ENCODE data around the gene ZNF280C. TPM values are rescaled to one million over a fixed set of nuclear protein-coding genes. Genes with fewer than 3 reads are reported as not detected.

ZNF280C gene
- total and polyA plus RNA-seq, 4 donors, result 0.50 to 2.3 (median 1.00) TPM

DNA sequence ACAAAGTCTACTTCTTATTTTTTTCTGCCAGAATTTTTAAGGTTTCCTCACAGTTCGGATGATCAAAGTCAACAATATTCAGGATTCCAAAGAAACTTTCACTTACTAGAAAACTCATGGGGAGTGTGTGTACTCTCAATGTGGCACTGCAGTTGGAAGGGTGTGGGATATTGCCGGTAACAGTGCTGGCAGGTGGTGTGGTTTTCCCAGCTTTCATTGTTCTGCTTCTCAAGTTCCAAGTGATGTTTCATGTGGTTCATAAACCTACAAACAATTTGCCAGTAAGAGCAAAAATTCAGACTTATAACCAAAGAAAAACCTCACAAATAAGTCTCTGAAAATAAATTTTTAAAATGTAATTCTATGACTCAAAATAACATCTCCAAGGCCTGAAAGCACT lies 39.8 kb downstream of the ZNF280C start:
- TF ChIP-seq, protein P1, sequence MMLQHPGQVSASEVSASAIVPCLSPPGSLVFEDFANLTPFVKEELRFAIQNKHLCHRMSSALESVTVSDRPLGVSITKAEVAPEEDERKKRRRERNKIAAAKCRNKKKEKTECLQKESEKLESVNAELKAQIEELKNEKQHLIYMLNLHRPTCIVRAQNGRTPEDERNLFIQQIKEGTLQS (IDR thresholded peaks at IDR 0.05), result no peak
- TF ChIP-seq YY1 (IDR thresholded peaks at IDR 0.05), result no peak
- no peak for TF ChIP-seq NR2F2 (IDR thresholded peaks at IDR 0.05)
- TF ChIP-seq JUND (IDR thresholded peaks at IDR 0.05), result no peak
- TF ChIP-seq, protein P2, sequence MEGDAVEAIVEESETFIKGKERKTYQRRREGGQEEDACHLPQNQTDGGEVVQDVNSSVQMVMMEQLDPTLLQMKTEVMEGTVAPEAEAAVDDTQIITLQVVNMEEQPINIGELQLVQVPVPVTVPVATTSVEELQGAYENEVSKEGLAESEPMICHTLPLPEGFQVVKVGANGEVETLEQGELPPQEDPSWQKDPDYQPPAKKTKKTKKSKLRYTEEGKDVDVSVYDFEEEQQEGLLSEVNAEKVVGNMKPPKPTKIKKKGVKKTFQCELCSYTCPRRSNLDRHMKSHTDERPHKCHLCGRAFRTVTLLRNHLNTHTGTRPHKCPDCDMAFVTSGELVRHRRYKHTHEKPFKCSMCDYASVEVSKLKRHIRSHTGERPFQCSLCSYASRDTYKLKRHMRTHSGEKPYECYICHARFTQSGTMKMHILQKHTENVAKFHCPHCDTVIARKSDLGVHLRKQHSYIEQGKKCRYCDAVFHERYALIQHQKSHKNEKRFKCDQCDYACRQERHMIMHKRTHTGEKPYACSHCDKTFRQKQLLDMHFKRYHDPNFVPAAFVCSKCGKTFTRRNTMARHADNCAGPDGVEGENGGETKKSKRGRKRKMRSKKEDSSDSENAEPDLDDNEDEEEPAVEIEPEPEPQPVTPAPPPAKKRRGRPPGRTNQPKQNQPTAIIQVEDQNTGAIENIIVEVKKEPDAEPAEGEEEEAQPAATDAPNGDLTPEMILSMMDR (IDR thresholded peaks at IDR 0.05; ENCODE audit: low read depth, low read length, missing input control), result no peak
- TF ChIP-seq, protein P3, sequence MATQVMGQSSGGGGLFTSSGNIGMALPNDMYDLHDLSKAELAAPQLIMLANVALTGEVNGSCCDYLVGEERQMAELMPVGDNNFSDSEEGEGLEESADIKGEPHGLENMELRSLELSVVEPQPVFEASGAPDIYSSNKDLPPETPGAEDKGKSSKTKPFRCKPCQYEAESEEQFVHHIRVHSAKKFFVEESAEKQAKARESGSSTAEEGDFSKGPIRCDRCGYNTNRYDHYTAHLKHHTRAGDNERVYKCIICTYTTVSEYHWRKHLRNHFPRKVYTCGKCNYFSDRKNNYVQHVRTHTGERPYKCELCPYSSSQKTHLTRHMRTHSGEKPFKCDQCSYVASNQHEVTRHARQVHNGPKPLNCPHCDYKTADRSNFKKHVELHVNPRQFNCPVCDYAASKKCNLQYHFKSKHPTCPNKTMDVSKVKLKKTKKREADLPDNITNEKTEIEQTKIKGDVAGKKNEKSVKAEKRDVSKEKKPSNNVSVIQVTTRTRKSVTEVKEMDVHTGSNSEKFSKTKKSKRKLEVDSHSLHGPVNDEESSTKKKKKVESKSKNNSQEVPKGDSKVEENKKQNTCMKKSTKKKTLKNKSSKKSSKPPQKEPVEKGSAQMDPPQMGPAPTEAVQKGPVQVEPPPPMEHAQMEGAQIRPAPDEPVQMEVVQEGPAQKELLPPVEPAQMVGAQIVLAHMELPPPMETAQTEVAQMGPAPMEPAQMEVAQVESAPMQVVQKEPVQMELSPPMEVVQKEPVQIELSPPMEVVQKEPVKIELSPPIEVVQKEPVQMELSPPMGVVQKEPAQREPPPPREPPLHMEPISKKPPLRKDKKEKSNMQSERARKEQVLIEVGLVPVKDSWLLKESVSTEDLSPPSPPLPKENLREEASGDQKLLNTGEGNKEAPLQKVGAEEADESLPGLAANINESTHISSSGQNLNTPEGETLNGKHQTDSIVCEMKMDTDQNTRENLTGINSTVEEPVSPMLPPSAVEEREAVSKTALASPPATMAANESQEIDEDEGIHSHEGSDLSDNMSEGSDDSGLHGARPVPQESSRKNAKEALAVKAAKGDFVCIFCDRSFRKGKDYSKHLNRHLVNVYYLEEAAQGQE (IDR thresholded peaks at IDR 0.05), result no peak
- no peak for TF ChIP-seq EGR1 (IDR thresholded peaks at IDR 0.05; ENCODE audit: low read depth in 2 of 2)
- no peak for TF ChIP-seq HNF4G (IDR thresholded peaks at IDR 0.05)
- no peak for TF ChIP-seq RXRA (IDR thresholded peaks at IDR 0.05)
- no peak for TF ChIP-seq GABPA (IDR thresholded peaks at IDR 0.05 in 1 of 2, conservative IDR thresholded peaks at IDR 0.05 in 1 of 2)
- no peak for TF ChIP-seq FOXA2 (IDR thresholded peaks at IDR 0.05)
- TF ChIP-seq, protein P4, sequence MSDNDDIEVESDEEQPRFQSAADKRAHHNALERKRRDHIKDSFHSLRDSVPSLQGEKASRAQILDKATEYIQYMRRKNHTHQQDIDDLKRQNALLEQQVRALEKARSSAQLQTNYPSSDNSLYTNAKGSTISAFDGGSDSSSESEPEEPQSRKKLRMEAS (IDR thresholded peaks at IDR 0.05), result no peak
- no peak for TF ChIP-seq RAD21 (IDR thresholded peaks at IDR 0.05)
- no peak for TF ChIP-seq FOXA1 (IDR thresholded peaks at IDR 0.05)
- no peak for TF ChIP-seq SP1 (IDR thresholded peaks at IDR 0.05)
- TF ChIP-seq HNF4A (conservative IDR thresholded peaks at IDR 0.05), result no peak
- TF ChIP-seq, protein P5, sequence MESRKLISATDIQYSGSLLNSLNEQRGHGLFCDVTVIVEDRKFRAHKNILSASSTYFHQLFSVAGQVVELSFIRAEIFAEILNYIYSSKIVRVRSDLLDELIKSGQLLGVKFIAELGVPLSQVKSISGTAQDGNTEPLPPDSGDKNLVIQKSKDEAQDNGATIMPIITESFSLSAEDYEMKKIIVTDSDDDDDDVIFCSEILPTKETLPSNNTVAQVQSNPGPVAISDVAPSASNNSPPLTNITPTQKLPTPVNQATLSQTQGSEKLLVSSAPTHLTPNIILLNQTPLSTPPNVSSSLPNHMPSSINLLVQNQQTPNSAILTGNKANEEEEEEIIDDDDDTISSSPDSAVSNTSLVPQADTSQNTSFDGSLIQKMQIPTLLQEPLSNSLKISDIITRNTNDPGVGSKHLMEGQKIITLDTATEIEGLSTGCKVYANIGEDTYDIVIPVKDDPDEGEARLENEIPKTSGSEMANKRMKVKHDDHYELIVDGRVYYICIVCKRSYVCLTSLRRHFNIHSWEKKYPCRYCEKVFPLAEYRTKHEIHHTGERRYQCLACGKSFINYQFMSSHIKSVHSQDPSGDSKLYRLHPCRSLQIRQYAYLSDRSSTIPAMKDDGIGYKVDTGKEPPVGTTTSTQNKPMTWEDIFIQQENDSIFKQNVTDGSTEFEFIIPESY (IDR thresholded peaks at IDR 0.05), result no peak
- WGBS, result 93% methylated on average over 2 of the region's 2 CpGs
- H3K4me3 ChIP-seq (ENCODE audit: low read depth in 1 of 3, low read length in 3 of 3), result no peak overlapping the region

DNA sequence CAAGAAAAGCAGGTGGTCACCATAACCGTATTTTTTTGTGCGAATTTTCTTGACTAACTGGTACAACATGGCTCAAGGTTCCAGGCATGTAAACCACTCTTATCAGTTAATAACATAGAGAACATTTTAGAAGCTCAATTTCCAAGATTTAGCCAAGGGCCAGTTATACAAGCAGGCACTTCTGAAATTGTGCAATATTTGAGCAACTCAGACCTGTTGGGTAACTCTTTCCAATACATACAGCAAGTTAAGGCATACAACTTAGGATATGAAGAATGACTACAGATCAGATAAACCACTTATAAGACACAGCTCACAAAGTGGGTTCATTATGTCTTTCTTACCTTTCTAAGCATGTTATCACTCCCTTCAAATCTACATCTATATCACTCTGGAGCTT lies 43.9 kb downstream of the ZNF280C start:
- WGBS, result 91% methylated on average over 2 of the region's 2 CpGs
- Histone ChIP-seq H3K27me3 (ENCODE audit: control insufficient read depth in 4 of 4, insufficient read depth in 4 of 4, low read length in 3 of 4) (no peaks in the 10 kb centered on the region), H3K36me3 (ENCODE audit: control insufficient read depth in 4 of 4, insufficient read depth in 3 of 4, low read depth in 1 of 4, low read length in 3 of 4) (no peaks in the 10 kb centered on the region), H3K9me3 (ENCODE audit: control insufficient read depth in 4 of 4, low read length in 3 of 4) (no peaks in the 10 kb centered on the region), H3K4me1 (ENCODE audit: control insufficient read depth in 4 of 4, insufficient read depth in 4 of 4, low read length in 3 of 4) (no peaks in the 10 kb centered on the region), H3K4me3 (ENCODE audit: low read depth in 1 of 3, low read length in 3 of 3) (no peak overlapping the region), H3K9ac (ENCODE audit: low read depth in 1 of 2, low read length in 2 of 2) (no peak overlapping the region), H3K27ac (ENCODE audit: low read depth in 1 of 2, low read length in 2 of 2) (no peak overlapping the region)
- no peak for DNase-seq (ENCODE audit: low spot score)
- TF ChIP-seq GABPA (IDR thresholded peaks at IDR 0.05 in 1 of 2, conservative IDR thresholded peaks at IDR 0.05 in 1 of 2) (no peak), HNF4A (conservative IDR thresholded peaks at IDR 0.05) (peak in 1 of 2 donors; percentile 4), RAD21 (IDR thresholded peaks at IDR 0.05) (no peak)
- TF ChIP-seq, protein P5 (IDR thresholded peaks at IDR 0.05), result no peak

More for the DNA sequence above, 39.8 kb downstream of the ZNF280C start:
- Histone ChIP-seq H3K27me3 (ENCODE audit: control insufficient read depth in 4 of 4, insufficient read depth in 4 of 4, low read length in 3 of 4) (no peaks in the 10 kb centered on the region), H3K27ac (ENCODE audit: low read depth in 1 of 2, low read length in 2 of 2) (no peak overlapping the region), H3K9ac (ENCODE audit: low read depth in 1 of 2, low read length in 2 of 2) (no peak overlapping the region), H3K9me3 (ENCODE audit: control insufficient read depth in 4 of 4, low read length in 3 of 4) (no peaks in the 10 kb centered on the region), H3K4me1 (ENCODE audit: control insufficient read depth in 4 of 4, insufficient read depth in 4 of 4, low read length in 3 of 4) (no peaks in the 10 kb centered on the region), H3K36me3 (ENCODE audit: control insufficient read depth in 4 of 4, insufficient read depth in 3 of 4, low read depth in 1 of 4, low read length in 3 of 4) (no peaks in the 10 kb centered on the region)
- DNase-seq (ENCODE audit: low spot score), result no peak

All from liver (tissue), 9 donors.